Skeletal muscle satellite cell (primary cell): Measurements from ENCODE around the gene CHRD.

Experiments used
- H3K27me3 ChIP-seq: 2 replicates; pipeline ENCODE4 v1.7.0; 2013; ENCODE audit warnings: low read length; ENCODE audit not compliant: control insufficient read depth, insufficient read depth
- H3K36me3 ChIP-seq: 2 replicates; pipeline ENCODE4 v1.7.0; 2013; ENCODE audit warnings: mild to moderate bottlenecking, control low read depth, low read length; ENCODE audit not compliant: insufficient read depth
- H3K4me1 ChIP-seq: 2 replicates; pipeline ENCODE4 v1.7.0; 2013; ENCODE audit warnings: low read length; ENCODE audit not compliant: control insufficient read depth, insufficient read depth
- H3K4me2 ChIP-seq: 2 replicates; pipeline ENCODE4 v1.7.0; 2013; ENCODE audit warnings: mild to moderate bottlenecking, low read length
- H3K4me3 ChIP-seq: 2 replicates; pipeline ENCODE4 v1.7.0; 2013; ENCODE audit warnings: low read length
- H3K9ac ChIP-seq: 2 replicates; pipeline ENCODE4 v1.7.0; 2013; ENCODE audit warnings: mild to moderate bottlenecking, low read depth, low read length, moderate library complexity
- H3K9me3 ChIP-seq: replicated peaks from 2 replicates; pipeline ENCODE4 v1.7.0; 2013; ENCODE audit warnings: mild to moderate bottlenecking, control low read depth, low read length

CHRD gene

GRCh38 chr3:184349563-184350470, 30.0 kb upstream of the CHRD start:
- no peak overlapping the region for H3K9ac ChIP-seq
- peaks cover 8% of the 10 kb centered on the region for H3K36me3 ChIP-seq

GRCh38 chr3:184350618-184351017, 29.2 kb upstream of the CHRD start:
- Histone ChIP-seq H3K4me1 (peaks cover 6% of the 10 kb centered on the region), H3K4me3 (no peak overlapping the region), H3K36me3 (peaks cover 13% of the 10 kb centered on the region), H3K9ac (no peak overlapping the region), H3K9me3 (no peaks in the 10 kb centered on the region), H3K27me3 (no peaks in the 10 kb centered on the region), H3K4me2 (no peak overlapping the region)

More at GRCh38 chr3:184349563-184350470, 30.0 kb upstream of the CHRD start:
- no peak overlapping the region for H3K4me3 ChIP-seq
- H3K27me3 ChIP-seq: no peaks in the 10 kb centered on the region
- H3K4me2 ChIP-seq: no peak overlapping the region
- H3K9me3 ChIP-seq: no peaks in the 10 kb centered on the region
- H3K4me1 ChIP-seq: peaks cover 8% of the 10 kb centered on the region

- H3K36me3 ChIP-seq: peaks cover 13% of the 10 kb centered on the region
Measured at GRCh38 chr3:184351511-184352148, 28.2 kb upstream of the CHRD start.

GRCh38 chr3:184352149-184352785, 27.6 kb upstream of the CHRD start:
- H3K27me3 ChIP-seq: no peaks in the 10 kb centered on the region
- no peak overlapping the region for H3K4me3 ChIP-seq
- no peak overlapping the region for H3K4me2 ChIP-seq
- H3K4me1 ChIP-seq: peaks cover 6% of the 10 kb centered on the region
- H3K9me3 ChIP-seq: no peaks in the 10 kb centered on the region
- H3K36me3 ChIP-seq: peaks cover 13% of the 10 kb centered on the region
- H3K9ac ChIP-seq: no peak overlapping the region

More at GRCh38 chr3:184351511-184352148, 28.2 kb upstream of the CHRD start:
- no peak overlapping the region for H3K9ac ChIP-seq
- no peak overlapping the region for H3K4me3 ChIP-seq
- no peak overlapping the region for H3K4me2 ChIP-seq
- no peaks in the 10 kb centered on the region for H3K9me3 ChIP-seq
- H3K27me3 ChIP-seq: no peaks in the 10 kb centered on the region
- H3K4me1 ChIP-seq: peaks cover 6% of the 10 kb centered on the region

- H3K4me2 ChIP-seq: no peak overlapping the region
- H3K9ac ChIP-seq: no peak overlapping the region
- H3K36me3 ChIP-seq: peaks cover 13% of the 10 kb centered on the region
- H3K4me1 ChIP-seq: peaks cover 6% of the 10 kb centered on the region
- H3K4me3 ChIP-seq: no peak overlapping the region
- no peaks in the 10 kb centered on the region for H3K9me3 ChIP-seq
- H3K27me3 ChIP-seq: no peaks in the 10 kb centered on the region
Measured at GRCh38 chr3:184352897-184353545, 26.8 kb upstream of the CHRD start.

GRCh38 chr3:184353546-184353941, 26.3 kb upstream of the CHRD start:
- Histone ChIP-seq H3K4me1 (peaks cover 6% of the 10 kb centered on the region), H3K27me3 (no peaks in the 10 kb centered on the region), H3K4me2 (no peak overlapping the region), H3K4me3 (no peak overlapping the region), H3K9me3 (no peaks in the 10 kb centered on the region), H3K9ac (no peak overlapping the region), H3K36me3 (peaks cover 13% of the 10 kb centered on the region)

- no peaks in the 10 kb centered on the region for H3K9me3 ChIP-seq
- H3K27me3 ChIP-seq: no peaks in the 10 kb centered on the region
- no peak overlapping the region for H3K4me3 ChIP-seq
- no peak overlapping the region for H3K4me2 ChIP-seq
- H3K36me3 ChIP-seq: peaks cover 13% of the 10 kb centered on the region
- peaks cover 6% of the 10 kb centered on the region for H3K4me1 ChIP-seq
- H3K9ac ChIP-seq: no peak overlapping the region
Measured at GRCh38 chr3:184354121-184354728, 25.6 kb upstream of the CHRD start.

- Histone ChIP-seq H3K4me1 (peaks cover 6% of the 10 kb centered on the region), H3K27me3 (no peaks in the 10 kb centered on the region), H3K9ac (no peak overlapping the region), H3K36me3 (peaks cover 13% of the 10 kb centered on the region), H3K9me3 (no peaks in the 10 kb centered on the region), H3K4me3 (no peak overlapping the region), H3K4me2 (no peak overlapping the region)
Measured at GRCh38 chr3:184354754-184355153, 25.1 kb upstream of the CHRD start.

GRCh38 chr3:184355261-184356040, 24.4 kb upstream of the CHRD start:
- no peaks in the 10 kb centered on the region for H3K9me3 ChIP-seq
- peaks cover 13% of the 10 kb centered on the region for H3K36me3 ChIP-seq
- H3K4me2 ChIP-seq: no peak overlapping the region
- H3K4me1 ChIP-seq: peaks cover 11% of the 10 kb centered on the region
- no peak overlapping the region for H3K4me3 ChIP-seq
- no peak overlapping the region for H3K9ac ChIP-seq
- no peaks in the 10 kb centered on the region for H3K27me3 ChIP-seq

GRCh38 chr3:184357248-184358123, 22.4 kb upstream of the CHRD start:
- H3K9ac ChIP-seq: no peak overlapping the region
- H3K4me2 ChIP-seq: no peak overlapping the region
- peaks cover 20% of the 10 kb centered on the region for H3K4me1 ChIP-seq
- no peaks in the 10 kb centered on the region for H3K9me3 ChIP-seq
- H3K4me3 ChIP-seq: no peak overlapping the region
- H3K36me3 ChIP-seq: peaks cover 8% of the 10 kb centered on the region
- H3K27me3 ChIP-seq: no peaks in the 10 kb centered on the region
